Tibial nerve (tissue), 3 donors: ENCODE results near the gene GLG1.

Experiments used
- POLR2A ChIP-seq, 2 donors: fragments of 450-650 bp; IDR thresholded peaks; one replicate each; pipeline ENCODE4 v1.6.1; 2017; ENCODE audit warnings: antibody characterized with exemption in 2 of 2, mild to moderate bottlenecking in 2 of 2, moderate library complexity in 2 of 2
- TF ChIP-seq, protein P1 (sequence below), 5 experiments: fragments of 200-600 bp in 3 of 5; fragments of 450-650 bp in 2 of 5; sonication (generic) in 3 of 5; IDR thresholded peaks; one replicate each; pipeline ENCODE4 v1.5.1; 2016 to 2019; ENCODE audit warnings: antibody characterized with exemption in 5 of 5, mild to moderate bottlenecking in 3 of 5, moderate library complexity in 2 of 5

GRCh38 chr16:74578433-74578832 lies 28.5 kb downstream of the GLG1 start:
- TF ChIP-seq, protein P1, sequence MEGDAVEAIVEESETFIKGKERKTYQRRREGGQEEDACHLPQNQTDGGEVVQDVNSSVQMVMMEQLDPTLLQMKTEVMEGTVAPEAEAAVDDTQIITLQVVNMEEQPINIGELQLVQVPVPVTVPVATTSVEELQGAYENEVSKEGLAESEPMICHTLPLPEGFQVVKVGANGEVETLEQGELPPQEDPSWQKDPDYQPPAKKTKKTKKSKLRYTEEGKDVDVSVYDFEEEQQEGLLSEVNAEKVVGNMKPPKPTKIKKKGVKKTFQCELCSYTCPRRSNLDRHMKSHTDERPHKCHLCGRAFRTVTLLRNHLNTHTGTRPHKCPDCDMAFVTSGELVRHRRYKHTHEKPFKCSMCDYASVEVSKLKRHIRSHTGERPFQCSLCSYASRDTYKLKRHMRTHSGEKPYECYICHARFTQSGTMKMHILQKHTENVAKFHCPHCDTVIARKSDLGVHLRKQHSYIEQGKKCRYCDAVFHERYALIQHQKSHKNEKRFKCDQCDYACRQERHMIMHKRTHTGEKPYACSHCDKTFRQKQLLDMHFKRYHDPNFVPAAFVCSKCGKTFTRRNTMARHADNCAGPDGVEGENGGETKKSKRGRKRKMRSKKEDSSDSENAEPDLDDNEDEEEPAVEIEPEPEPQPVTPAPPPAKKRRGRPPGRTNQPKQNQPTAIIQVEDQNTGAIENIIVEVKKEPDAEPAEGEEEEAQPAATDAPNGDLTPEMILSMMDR (IDR thresholded peaks at IDR 0.05), result no peak
- no peak for TF ChIP-seq POLR2A (IDR thresholded peaks at IDR 0.05)
